GM12878 (cell line): Measurements from ENCODE around the gene SPRY1. TPM values are rescaled to one million over a fixed set of nuclear protein-coding genes. Genes with fewer than 3 reads are reported as not detected.

Experiments
- ATAC-seq: fragments of 200-7000 bp; cut with Tn5 transposase; 3 replicates; pipeline ENCODE4 v1.9.1; 2020; ENCODE audit warnings: mild to moderate bottlenecking, moderate library complexity
- BruUV-seq: library from RNA; stranded (reverse); fragments of 400-500 nt; replicated peaks from 2 replicates; lab custom pipeline; 2021; lab: Mats Ljungman, UMichigan
- CTCF ChIA-PET: fragments of 300-600 bp; sonication (Branson Sonifier 250); formaldehyde crosslinking; extraction: SDS; loops from one replicate; lab custom pipeline; 2021; ENCODE audit warnings: inconsistent platforms; lab: Yijun Ruan, JAX
- POLR2A ChIA-PET: fragments of 350-600 bp; formaldehyde crosslinking; extraction: SDS; loops from one replicate; lab custom pipeline; 2021; ENCODE audit warnings: inconsistent platforms; lab: Charles Lee
- RAD21 ChIA-PET: fragments of 300-600 bp; sonication (Branson Sonifier 250); formaldehyde crosslinking; loops from one replicate; lab custom pipeline; 2023; ENCODE audit warnings: antibody characterized with exemption; ENCODE audit not compliant: unreplicated experiment; lab: Charles Lee
- SMC1A ChIA-PET: fragments of 300-600 bp; sonication (Branson Sonifier 250); formaldehyde crosslinking; loops from one replicate; lab custom pipeline; 2023; ENCODE audit not compliant: unreplicated experiment, uncharacterized antibody; lab: Charles Lee
- DNase-seq: peaks from one replicate; pipeline ENCODE4 v3.0.0-alpha.2; 2011; ENCODE audit warnings: low read depth, low spot score
- FAIRE-seq: peaks from 3 replicates; lab custom pipeline; 2011; peaks lifted over from hg19 to GRCh38; lab: Jason Lieb, UNC
- H2AFZ ChIP-seq: 2 replicates; pipeline ENCODE4 v1.6.0; 2011; ENCODE audit warnings: low read depth, low read length, control low read depth; ENCODE audit not compliant: control insufficient read depth
- H3K27ac ChIP-seq: 2 replicates; pipeline ENCODE4 v1.5.1; 2011; ENCODE audit warnings: control low read depth; ENCODE audit not compliant: control insufficient read depth, insufficient read depth
- H3K27me3 ChIP-seq, 2 experiments: replicated peaks in 1 of 2; 2 replicates each; pipeline versions ENCODE4 v1.6.0 to v1.6.1; 2011; ENCODE audit warnings: low read length in 1 of 2; ENCODE audit not compliant: control insufficient read depth in 2 of 2, insufficient read depth in 2 of 2
- H3K36me3 ChIP-seq, 2 experiments: 2 replicates each; pipeline ENCODE4 v1.5.1; 2011; ENCODE audit warnings: low read length in 1 of 2; ENCODE audit not compliant: control insufficient read depth in 2 of 2, insufficient read depth in 2 of 2
- H3K4me1 ChIP-seq: 2 replicates; pipeline ENCODE4 v1.6.1; 2011; ENCODE audit warnings: mild to moderate bottlenecking, low read length, moderate library complexity, mixed read lengths; ENCODE audit not compliant: control insufficient read depth, insufficient read depth
- H3K4me2 ChIP-seq: 2 replicates; pipeline ENCODE4 v1.6.0; 2011; ENCODE audit warnings: control low read depth; ENCODE audit not compliant: control insufficient read depth, insufficient read depth
- H3K4me3 ChIP-seq: fragments of 200-600 bp; sonication (generic); 2 replicates; pipeline ENCODE4 v1.5.1; 2016
- H3K79me2 ChIP-seq: 2 replicates; pipeline ENCODE4 v1.6.0; 2011; ENCODE audit warnings: low read length; ENCODE audit not compliant: control insufficient read depth, insufficient read depth
- H3K9ac ChIP-seq: 2 replicates; pipeline ENCODE4 v1.8.0; 2011; ENCODE audit warnings: low read length, control low read depth, mixed read lengths; ENCODE audit not compliant: control insufficient read depth, insufficient read depth
- H3K9me3 ChIP-seq: replicated peaks from 3 replicates; pipeline ENCODE4 v1.5.1; 2011; ENCODE audit warnings: mild to moderate bottlenecking, low read length; ENCODE audit not compliant: control insufficient read depth, insufficient read depth
- H4K20me1 ChIP-seq: 2 replicates; pipeline ENCODE4 v1.6.0; 2011; ENCODE audit not compliant: control insufficient read depth, insufficient read depth
- BMI1 ChIP-seq: fragments of 450-650 bp; IDR thresholded peaks from 2 replicates; pipeline ENCODE4 v1.6.1; 2016; ENCODE audit warnings: mild to moderate bottlenecking, moderate library complexity, borderline replicate concordance
- E4F1 ChIP-seq: fragments of 450-650 bp; IDR thresholded peaks from 2 replicates; pipeline ENCODE4 v1.6.1; 2018; ENCODE audit warnings: borderline replicate concordance, mild to moderate bottlenecking; ENCODE audit not compliant: partially characterized antibody
- FOS ChIP-seq: IDR thresholded peaks from 3 replicates; pipeline ENCODE4 v1.6.1; 2011; ENCODE audit warnings: borderline replicate concordance; ENCODE audit not compliant: insufficient read length; ENCODE audit errors: extremely low read depth
- NBN ChIP-seq: fragments of 450-650 bp; IDR thresholded peaks from 2 replicates; pipeline ENCODE4 v1.6.1; 2016
- PAX5 ChIP-seq: IDR thresholded peaks from 2 replicates; pipeline ENCODE4 v1.6.1; 2011; ENCODE audit warnings: low read depth, low read length, borderline replicate concordance
- RAD21 ChIP-seq: IDR thresholded peaks from 2 replicates; pipeline ENCODE4 v1.6.1; 2011; ENCODE audit warnings: mild to moderate bottlenecking, low read depth, low read length, moderate library complexity; ENCODE audit not compliant: insufficient read depth
- WGBS: methylation state at CpG from one replicate; pipeline ENCODE4 v1.1.6; 2016; ENCODE audit warnings: low lambda C conversion rate; ENCODE audit not compliant: insufficient replicate concordance, insufficient coverage; ENCODE audit errors: missing lambda C conversion rate; 5-methylcytosine and 5-hydroxymethylcytosine counted together
- in situ Hi-C: fragments of 300-500 bp; cut with MboI; formaldehyde crosslinking; loops from 9 replicates; pipeline ENCODE4 v1.14.3; 2018; ENCODE audit warnings: mixed read lengths
- intact Hi-C: fragments of 100-400 bp; cut with micrococcal nuclease; formaldehyde crosslinking; loops from one replicate; pipeline ENCODE4 v1.14.2; 2022; ENCODE audit not compliant: unreplicated experiment
- polyA plus RNA-seq, 11 experiments: library from polyadenylated mRNA; depleted of rRNA in 4 of 11; unstranded in 6 of 11; stranded (reverse) in 5 of 11; fragments of >200 nt; fragmentation: Nextera tagmentation in 4 of 11; fragmentation: Illumina TruSeq in 1 of 11; extraction: Ambion mirVana in 4 of 11; extraction: Trizol in 1 of 11; gene quantifications; 1 replicate in 1 of 11; 2 replicates in 10 of 11; pipeline versions ENCODE4 v1.2.1 to v1.2.3, GENCODE V29; 2011 to 2016; ENCODE audit warnings: inconsistent platforms in 2 of 11, missing spikeins in 2 of 11, low read depth in 1 of 11
- total RNA-seq, 4 experiments: library from RNA; depleted of rRNA in 3 of 4; stranded (reverse); fragments of >200 nt in 3 of 4; fragmentation: Illumina TruSeq in 1 of 4; extraction: Trizol in 1 of 4; gene quantifications; 2 replicates each; pipeline versions ENCODE4 v1.2.1 to v1.2.3, GENCODE V29; 2013 to 2021
- TF ChIP-seq, protein P1 (sequence below), 3 experiments: IDR thresholded peaks in 2 of 3; conservative IDR thresholded peaks in 1 of 3; 2 replicates each; pipeline ENCODE4 v1.5.1; 2011; ENCODE audit warnings: low read depth in 3 of 3, low read length in 3 of 3, mild to moderate bottlenecking in 3 of 3, control low read depth in 2 of 3, moderate library complexity in 2 of 3, inconsistent platforms in 1 of 3, mixed read lengths in 1 of 3; ENCODE audit not compliant: control insufficient read depth in 2 of 3, insufficient read depth in 1 of 3; ENCODE audit errors: extremely low read depth in 1 of 3
- TF ChIP-seq, protein P2 (sequence below): IDR thresholded peaks from 2 replicates; pipeline ENCODE4 v1.6.1; 2011; ENCODE audit warnings: low read depth, mild to moderate bottlenecking, low read length, moderate library complexity, borderline replicate concordance; ENCODE audit errors: extremely low read depth
- TF ChIP-seq, protein P3 (sequence below): IDR thresholded peaks from 2 replicates; pipeline ENCODE4 v1.6.1; 2011; ENCODE audit warnings: low read depth, low read length, improper control_type of control experiment, borderline replicate concordance

SPRY1 gene
- total and polyA plus RNA-seq, 10 of the 15 experiments (the other 5 are each of a cell fraction or from before 2014, with no cell fraction given) = 0.05 to 5.7 (median 0.23) TPM; not detected in 2

GRCh38 chr4:123350191-123350544 is 46.4 kb upstream of the SPRY1 start:
- ChIA-PET POLR2A (no interaction called here), RAD21 (no interaction called here), CTCF (no interaction called here), SMC1A (interaction anchor here (1.1 to 1.6 kb wide), 2 partner anchors 10 to 308 kb away, joined by 4 to 5 read pairs; no protein-coding TSS in a partner anchor)
- Histone ChIP-seq H3K4me3 (no peak overlapping the region), H3K4me1 (no peaks in the 10 kb centered on the region), H3K9me3 (no peaks in the 10 kb centered on the region), H4K20me1 (no peaks in the 10 kb centered on the region), H3K27me3 (no peaks in the 10 kb centered on the region; a peak in 2 of 4 replicates), H3K27ac (no peak overlapping the region), H2AFZ (no peak overlapping the region), H3K9ac (no peak overlapping the region), H3K36me3 (no peaks in the 10 kb centered on the region), H3K79me2 (no peaks in the 10 kb centered on the region), H3K4me2 (no peak overlapping the region)
- DNase-seq (no peak), ATAC-seq (peak; percentile 49; the same call in 2 of the 3 replicates), FAIRE-seq (peak; percentile 18)
- in situ Hi-C loops (no loop called here), intact Hi-C loops (no loop called here)
- no TSS peak for BruUV-seq
- TF ChIP-seq, protein P1, sequence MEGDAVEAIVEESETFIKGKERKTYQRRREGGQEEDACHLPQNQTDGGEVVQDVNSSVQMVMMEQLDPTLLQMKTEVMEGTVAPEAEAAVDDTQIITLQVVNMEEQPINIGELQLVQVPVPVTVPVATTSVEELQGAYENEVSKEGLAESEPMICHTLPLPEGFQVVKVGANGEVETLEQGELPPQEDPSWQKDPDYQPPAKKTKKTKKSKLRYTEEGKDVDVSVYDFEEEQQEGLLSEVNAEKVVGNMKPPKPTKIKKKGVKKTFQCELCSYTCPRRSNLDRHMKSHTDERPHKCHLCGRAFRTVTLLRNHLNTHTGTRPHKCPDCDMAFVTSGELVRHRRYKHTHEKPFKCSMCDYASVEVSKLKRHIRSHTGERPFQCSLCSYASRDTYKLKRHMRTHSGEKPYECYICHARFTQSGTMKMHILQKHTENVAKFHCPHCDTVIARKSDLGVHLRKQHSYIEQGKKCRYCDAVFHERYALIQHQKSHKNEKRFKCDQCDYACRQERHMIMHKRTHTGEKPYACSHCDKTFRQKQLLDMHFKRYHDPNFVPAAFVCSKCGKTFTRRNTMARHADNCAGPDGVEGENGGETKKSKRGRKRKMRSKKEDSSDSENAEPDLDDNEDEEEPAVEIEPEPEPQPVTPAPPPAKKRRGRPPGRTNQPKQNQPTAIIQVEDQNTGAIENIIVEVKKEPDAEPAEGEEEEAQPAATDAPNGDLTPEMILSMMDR (IDR thresholded peaks at IDR 0.05 in 2 of 3, conservative IDR thresholded peaks at IDR 0.05 in 1 of 3; ENCODE audit: control insufficient read depth in 2 of 3, extremely low read depth in 1 of 3, insufficient read depth in 1 of 3, low read depth in 3 of 3, low read length in 3 of 3) = peak in 2 of 3 experiments; percentile 10 to 23; a peak in 2 of 6 replicates
- TF ChIP-seq RAD21 (peak; percentile 29; the same call in 1 of the 2 replicates), FOS (no peak), NBN (no peak), BMI1 (no peak)
- 59% methylated on average over 5 of the region's 5 CpGs for WGBS

DNA sequence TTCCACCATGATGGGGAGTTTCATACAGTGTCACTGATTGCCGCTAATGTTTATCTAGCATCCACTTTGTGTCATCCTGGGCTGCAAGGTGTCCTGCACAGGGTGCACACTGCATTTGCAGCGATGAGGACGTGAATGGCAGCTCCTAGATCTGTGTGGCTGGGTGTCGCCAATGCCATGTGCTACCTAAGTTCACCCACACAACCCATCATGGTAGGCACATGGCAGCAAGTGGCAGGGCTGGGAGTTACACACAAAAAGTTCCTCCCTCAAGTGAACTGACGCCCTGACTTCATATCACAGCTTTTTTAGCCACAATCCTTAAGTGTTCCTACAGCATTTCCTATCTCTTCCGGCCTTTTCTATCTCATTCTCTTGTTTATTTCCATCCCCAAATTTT is 45.9 kb upstream of the SPRY1 start:
- Histone ChIP-seq H4K20me1 (no peaks in the 10 kb centered on the region), H3K9me3 (no peaks in the 10 kb centered on the region), H3K9ac (no peak overlapping the region), H3K4me3 (no peak overlapping the region), H3K79me2 (no peaks in the 10 kb centered on the region), H3K4me1 (no peaks in the 10 kb centered on the region), H3K36me3 (no peaks in the 10 kb centered on the region), H2AFZ (no peak overlapping the region), H3K27ac (no peak overlapping the region), H3K27me3 (no peaks in the 10 kb centered on the region; a peak in 1 of 4 replicates), H3K4me2 (no peak overlapping the region)
- ChIA-PET SMC1A (interaction anchor here (1.1 kb wide), 1 partner anchor 9 kb away, joined by 5 read pairs; no protein-coding TSS in a partner anchor), CTCF (no interaction called here), RAD21 (no interaction called here), POLR2A (no interaction called here)
- no peak for DNase-seq
- no peak for FAIRE-seq
- in situ Hi-C loops (no loop called here), intact Hi-C loops (no loop called here)
- 35% methylated on average over 6 of the region's 6 CpGs for WGBS
- no TSS peak for BruUV-seq
- ATAC-seq = no peak
- TF ChIP-seq, protein P2, sequence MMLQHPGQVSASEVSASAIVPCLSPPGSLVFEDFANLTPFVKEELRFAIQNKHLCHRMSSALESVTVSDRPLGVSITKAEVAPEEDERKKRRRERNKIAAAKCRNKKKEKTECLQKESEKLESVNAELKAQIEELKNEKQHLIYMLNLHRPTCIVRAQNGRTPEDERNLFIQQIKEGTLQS = no peak
- TF ChIP-seq, protein P3, sequence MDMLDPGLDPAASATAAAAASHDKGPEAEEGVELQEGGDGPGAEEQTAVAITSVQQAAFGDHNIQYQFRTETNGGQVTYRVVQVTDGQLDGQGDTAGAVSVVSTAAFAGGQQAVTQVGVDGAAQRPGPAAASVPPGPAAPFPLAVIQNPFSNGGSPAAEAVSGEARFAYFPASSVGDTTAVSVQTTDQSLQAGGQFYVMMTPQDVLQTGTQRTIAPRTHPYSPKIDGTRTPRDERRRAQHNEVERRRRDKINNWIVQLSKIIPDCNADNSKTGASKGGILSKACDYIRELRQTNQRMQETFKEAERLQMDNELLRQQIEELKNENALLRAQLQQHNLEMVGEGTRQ = no peak
- TF ChIP-seq PAX5 = no peak
- TF ChIP-seq E4F1 = no peak
